Measurements from ENCODE around the gene VEGFA.

VEGFA gene

DNA sequence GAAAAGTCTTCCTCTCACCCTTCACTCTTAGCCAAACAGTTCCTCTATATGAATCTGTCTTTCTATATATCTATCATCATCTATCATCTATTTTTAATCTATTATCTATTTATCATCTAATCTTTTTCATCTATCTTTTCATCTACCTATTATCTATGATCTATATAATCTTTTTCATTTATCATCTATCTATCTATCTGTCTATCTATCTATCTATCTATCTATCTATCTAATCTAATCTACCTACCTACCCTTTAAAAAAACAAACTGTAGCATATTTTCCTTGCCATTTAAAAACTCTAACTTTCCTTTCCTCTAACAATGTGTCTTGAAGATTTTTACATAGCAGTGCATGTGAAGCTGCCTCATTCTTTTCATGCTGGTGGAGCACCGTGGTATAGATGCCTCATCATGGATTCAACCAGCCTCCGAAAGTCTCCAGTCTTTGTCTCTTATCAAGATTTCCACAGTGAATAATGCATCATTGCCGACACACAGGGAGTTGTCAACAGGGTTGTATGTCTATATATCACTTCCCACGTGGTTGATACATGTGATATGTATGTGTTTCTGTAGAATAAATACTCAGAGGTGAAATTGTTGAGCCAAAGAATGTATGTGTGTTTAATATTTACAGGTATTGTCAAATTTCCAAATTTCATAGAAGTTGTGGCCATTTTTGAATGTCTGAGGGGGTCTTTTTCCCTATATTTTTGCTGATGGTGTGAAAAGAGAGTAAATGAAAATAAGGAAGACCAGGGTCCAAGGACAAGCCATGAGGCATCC is 51.3 kb downstream of the VEGFA start:
- DNase-seq (ENCODE audit: low spot score), result no peak

DNA sequence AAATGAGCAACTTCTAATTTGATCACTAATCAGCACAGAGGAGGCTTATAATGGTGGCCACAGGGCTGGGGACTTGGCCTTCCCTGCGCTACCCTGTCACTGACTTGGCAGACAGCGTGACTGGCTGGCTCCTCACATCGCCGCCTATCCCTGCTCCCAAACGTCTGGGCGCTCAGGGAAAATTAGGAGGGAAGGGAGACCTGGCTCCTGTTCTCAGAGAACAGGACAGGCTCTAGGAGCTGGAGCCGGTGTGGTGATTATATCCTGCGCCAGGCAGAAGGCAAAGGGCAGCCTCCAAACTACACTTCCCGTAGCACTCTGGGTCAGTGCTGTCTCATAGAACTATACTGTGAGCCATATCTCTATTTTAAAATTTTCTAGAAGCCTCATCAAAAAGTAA is 53.4 kb downstream of the VEGFA start:
- DNase-seq (ENCODE audit: low spot score), result no peak

DNA sequence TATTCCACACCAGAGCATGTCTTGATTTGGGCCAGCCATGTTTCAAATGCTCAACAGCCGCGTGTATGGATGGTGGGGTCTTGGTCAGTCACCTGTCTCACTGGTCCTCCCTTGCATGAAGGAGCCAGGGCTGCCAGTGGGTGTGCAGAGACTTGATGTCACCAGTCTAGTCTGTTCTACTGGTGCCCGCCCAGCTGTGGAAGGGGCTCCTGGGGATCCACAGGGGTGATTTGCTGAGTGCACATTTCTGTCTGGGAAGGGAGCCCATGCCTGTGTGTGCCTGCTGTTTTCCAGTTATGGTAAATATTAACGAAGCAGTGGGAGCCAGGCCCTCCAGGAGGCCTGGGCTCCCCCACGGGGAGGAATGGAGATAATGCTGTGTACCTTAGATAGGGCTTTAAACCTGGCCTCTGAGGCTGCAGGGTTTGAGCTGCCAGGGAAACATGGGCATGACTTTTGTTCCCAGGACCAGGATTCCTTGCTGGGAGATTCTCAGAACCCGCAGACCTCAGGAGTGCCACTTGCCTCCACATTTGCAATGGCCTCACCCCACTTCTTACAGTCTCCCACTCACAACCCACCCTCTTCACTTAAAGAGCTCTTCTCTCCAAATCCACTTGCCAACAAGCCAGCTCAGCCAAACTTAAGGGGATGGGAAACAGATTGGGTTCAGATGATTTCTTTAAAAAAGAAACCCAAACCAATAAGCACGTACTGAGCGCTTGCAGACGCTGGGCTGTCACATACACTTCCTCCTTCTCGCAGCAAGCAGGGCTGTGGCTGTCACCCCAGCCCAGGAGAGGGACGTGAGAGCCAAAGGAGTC is 54.1 kb downstream of the VEGFA start:
- no peak for DNase-seq (ENCODE audit: low spot score)

DNA sequence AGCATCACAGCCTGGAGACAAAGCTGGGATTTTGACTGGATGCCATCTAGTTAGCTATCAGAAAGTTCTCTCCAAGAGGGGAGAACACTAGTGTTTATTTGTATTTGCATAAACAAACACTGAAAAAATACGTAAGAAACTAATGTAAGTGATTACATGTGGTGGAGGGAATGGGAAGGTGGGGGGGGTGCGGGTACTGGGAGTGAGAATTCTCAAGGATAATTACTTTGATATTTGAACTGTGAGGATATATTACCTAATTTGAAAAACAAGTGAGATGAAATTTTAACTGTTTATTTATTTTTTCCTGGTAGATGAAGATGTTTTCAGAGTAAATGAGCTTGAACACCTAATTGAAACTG is 54.7 kb downstream of the VEGFA start:
- DNase-seq (ENCODE audit: low spot score), result no peak

DNA sequence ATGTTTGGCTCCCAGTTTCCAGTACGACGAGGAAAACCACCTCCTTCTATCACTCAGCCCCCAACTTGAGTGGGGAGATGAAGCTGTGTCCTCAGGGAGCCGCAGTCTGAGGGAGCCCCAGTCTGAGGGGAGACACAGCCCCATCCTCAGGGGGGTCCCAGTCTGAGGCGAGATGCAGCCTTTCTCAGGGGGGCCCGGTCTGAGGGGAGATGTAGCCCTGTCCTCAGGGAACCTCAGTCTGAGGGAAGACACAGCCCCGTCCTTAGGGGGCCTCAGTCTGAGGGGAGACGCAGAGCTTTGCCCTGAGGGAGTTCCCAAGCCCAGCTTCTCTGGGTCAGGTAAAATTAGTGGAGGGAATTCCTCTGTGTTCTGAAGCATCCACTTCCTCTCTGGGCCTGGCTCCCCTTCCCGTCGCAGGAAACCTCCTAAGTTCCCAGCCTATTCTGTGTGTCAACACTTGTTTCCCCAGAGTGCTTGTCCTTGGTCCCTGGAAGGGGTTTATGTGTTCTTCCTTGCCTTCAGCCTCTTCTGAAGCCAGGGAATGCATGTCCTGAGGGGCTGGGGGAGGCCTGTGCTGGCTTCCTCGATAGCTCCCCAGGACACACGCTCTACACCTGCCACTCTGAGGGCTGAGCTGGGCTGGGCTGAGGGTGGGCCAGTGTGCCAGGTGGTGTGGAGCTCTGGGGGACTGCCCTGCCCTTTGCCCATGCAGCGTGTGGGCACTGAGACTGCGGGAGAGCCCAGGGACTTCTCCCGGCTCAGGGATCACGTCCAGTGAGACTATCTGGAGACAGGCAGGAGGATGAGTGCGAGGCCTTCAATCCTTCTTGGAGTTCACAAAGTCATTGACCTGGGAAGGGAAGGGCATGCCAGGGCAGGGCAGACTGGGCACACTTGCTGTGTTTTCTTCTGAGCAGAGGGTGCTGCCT is 55.4 kb downstream of the VEGFA start:
- DNase-seq (ENCODE audit: low spot score), result no peak

DNA sequence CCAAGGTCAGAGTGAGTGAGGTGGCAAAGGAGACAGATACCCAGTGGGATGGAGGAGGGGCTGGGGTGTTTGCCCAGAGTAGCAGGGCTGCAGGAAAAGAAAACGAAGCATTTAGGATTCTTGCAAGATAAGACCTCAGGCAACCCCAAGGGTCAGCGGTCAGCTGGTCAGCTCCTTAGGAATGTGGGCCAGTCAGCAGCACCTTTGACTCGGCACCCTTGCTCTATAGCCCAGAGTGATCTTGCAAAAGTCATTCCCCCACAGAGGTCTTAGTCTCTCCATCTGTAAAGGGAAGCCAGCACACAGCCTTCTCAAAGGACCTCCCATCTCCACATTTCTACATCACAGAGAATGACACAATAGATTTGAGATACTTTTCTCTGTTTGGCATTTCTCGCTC is 56.7 kb downstream of the VEGFA start:
- DNase-seq (ENCODE audit: low spot score), result no peak

DNA sequence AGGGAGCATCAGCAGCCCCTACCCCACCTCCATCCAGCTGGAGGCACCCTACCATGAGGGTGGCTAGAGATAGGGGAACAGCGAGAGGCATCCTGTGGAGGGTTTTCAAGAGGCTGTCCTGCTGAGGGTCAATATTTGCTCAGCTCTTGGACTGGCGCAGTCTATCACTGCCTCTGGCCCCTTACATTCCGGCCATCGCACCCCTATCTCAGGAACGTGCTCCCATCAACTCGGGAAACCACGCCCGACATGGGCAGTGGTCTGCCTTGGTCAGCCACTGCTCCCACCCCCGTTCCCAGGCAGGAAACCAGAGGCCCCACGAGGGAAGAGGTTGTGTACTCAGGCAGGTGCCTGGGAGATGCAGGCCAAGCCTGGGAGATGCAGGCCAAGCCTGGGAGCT is 57.9 kb downstream of the VEGFA start:
- no peak for DNase-seq (ENCODE audit: low spot score)

DNA sequence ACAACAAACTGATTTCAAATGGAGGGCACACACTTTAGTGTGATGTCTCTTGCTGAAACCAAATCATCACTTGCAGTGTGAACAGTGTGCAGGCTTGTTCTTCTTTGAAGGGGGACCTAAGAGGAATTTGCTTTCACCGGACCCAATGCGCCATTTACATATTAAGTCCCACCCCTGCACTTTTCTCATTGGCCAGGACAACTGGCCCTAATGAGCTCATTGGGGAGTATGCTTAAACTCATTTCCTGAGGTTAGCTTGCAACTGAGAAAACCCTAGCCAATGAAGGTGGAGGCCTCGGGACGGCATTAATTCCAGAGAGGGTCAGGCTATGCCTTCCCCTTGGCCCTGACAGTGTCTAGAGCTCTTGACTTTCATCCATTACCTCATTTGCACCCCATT is 58.7 kb downstream of the VEGFA start:
- DNase-seq (ENCODE audit: low spot score), result no peak

DNA sequence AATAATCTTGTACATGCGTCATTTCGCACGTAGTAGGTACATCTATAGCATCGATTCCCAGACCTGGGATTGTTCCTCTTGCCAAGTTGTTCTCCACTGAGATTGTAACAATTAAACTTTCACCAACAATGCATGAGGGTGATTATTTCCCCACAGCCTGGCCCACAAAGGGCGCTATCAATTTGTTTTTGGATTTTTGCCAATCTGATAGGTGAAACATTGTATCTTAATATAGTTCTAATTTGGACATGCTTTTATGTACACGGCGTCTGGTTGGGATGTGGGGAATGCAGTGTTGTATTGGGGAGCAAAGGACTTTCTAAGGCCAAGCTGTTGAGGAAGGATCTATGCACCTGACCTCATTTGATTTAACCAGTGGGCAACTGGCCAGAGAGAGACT is 59.5 kb downstream of the VEGFA start:
- DNase-seq (ENCODE audit: low spot score), result no peak

DNA sequence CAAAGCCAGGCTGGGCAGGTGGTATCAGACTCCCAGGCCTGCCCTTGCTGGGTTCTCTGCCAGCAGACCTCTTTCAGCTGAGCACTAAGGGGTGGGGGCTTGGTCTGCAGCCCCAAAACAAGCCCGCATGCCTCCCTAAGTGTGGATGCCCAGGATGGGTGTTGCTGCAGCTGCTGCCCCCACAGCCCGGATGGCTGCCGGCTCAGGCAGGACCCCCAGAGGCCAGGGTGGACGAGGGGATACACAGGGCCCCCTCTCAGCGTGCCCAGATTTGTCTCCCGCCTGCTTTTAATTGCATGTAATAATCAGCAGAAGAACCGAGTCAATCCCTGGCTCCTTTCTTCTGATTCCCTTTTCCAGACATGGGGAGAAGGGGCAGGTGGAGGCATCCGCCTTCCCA is 60.8 kb downstream of the VEGFA start:
- no peak for DNase-seq (ENCODE audit: low spot score)

DNA sequence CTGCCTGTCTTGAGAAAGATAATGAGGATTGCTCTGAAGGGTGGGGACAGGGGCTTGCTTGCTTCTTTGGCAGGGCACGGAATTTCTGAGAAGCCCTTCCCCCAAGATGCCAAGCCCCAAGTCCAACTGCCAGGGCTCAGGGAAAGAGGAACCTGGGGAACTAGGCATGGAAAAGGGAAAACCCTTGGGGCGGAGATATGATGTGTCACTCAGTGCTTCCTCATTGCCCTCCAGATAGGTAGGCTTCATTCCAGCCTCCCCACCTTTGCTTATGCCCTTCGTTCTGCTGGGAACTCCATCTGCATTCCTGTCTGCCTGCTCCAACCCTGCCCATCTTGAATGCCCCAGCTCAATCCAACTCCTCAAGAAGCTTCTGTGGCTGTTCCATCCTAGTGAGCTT is 61.2 kb downstream of the VEGFA start:
- DNase-seq (ENCODE audit: low spot score), result no peak

DNA sequence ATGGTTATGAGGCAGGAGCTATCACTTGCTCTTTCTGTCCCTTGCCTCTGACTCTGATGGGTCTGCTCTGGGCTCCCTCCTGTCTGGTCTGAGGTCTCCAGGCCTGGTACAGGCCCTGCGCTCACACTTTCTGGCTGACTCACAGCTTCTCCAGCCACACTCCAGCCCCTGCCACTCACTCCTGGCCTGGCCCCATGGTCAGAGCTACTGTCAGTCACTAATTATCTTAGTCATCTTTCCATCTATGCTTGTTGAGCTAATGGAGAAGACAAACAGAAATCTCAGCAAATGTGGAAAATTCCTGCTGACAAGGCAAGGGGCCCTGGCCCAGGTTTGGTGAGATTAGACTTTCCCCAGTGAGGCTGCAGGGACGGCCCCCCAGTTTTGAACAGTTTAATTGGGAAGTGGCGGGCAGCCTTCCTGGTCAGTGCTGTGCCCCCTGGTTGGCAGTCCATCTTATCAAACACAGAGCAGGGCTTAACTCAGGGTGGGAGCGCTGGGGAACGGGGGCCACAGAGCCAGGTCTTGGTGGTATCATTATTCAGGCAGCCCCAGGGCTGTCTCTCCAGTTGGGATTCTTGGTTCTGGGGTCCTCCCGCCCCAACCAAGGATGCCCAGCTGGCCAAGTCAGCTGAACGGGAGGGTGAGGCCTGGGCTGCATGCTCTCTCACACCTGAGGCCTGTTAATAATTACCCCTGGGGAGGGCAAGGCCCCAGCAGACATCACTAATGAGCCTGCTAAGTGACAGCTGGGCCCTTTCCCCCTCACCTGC is 63.4 kb downstream of the VEGFA start:
- no peak for DNase-seq (ENCODE audit: low spot score)

DNA sequence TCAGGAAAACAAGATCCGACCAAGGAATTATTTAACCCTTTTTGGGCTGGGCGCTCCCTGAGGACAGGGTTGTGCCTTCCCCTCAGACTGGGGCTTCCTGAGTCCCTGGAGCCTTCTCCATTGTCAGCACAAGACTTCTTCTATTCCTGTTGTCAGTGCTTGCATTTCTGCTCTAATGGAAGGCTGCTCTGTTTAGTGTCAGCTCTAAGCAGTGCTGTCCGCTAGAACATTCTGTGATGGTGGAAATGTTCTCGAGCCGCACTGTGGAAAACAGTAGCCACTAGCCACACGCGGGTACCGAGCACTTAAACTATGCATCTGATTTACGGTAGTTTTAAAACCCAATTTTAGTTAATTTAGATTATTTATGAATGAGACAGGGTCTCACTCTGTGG is 64.0 kb downstream of the VEGFA start:
- no peak for DNase-seq (ENCODE audit: low spot score)

DNA sequence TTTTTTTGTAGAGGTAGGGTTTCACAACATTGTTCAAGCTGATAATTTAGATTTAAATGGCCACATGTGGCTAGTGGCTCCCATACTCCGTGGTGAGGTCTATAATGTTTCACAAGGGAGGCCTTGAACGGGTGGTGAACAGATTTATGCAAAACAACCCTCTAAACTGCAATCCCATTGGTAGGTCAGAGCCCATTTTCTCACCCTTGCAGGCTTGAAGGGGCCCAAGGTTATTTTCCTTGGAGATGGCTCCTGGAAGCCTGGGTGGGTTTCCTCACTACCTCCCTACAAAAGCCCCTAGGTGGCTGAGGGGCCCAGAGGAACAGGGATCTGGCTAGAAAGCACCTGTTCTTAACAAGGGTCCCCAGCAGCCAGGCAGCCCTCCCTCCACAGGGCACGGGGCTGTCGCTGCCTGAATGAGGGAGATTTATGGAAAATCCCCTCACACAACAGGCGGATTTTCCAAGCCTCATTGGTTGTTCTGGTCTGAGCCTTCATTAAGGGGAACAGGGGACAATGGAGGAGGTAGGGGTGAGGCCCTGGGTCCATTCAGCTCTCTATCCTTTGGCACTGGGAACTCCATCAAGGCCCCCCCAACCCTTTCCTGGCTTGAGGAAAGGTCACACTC is 64.6 kb downstream of the VEGFA start:
- no peak for DNase-seq (ENCODE audit: low spot score)

DNA sequence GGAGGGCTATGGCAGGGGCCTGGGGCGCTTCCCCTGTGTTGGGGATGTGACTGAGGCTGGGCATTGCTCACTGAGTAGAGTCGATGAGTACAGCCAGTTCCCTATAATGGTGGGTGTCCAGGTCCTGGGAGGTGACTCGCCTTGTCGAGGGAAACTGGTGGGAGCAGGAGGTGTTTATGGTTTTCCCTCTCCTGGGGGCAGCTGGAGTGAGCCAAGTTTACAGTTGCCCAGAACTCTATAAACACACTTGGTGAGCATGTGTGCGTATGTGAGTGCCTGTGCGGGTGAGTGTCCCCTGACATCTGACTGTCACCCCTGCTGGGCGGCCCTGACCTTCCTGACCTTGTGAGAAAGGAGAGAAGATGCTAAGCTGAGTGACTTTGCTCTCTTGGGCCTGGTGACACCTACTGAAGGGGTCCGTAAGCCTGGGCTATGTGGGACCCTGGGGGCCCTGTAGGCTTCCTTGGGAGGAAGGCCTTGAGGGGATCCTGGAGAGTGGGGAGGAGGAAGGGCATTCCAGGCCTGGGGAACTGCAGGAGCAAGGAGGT is 65.9 kb downstream of the VEGFA start:
- DNase-seq (ENCODE audit: low spot score), result no peak

All from pons (tissue), 1 donor.